ENCODE results near the gene CPNE7.
"Not testable (repeated sequence)": the region's sequence is repeated elsewhere in the genome, so short reads cannot be mapped to it uniquely, and the experiment has no call there.

Gene CPNE7

DNA sequence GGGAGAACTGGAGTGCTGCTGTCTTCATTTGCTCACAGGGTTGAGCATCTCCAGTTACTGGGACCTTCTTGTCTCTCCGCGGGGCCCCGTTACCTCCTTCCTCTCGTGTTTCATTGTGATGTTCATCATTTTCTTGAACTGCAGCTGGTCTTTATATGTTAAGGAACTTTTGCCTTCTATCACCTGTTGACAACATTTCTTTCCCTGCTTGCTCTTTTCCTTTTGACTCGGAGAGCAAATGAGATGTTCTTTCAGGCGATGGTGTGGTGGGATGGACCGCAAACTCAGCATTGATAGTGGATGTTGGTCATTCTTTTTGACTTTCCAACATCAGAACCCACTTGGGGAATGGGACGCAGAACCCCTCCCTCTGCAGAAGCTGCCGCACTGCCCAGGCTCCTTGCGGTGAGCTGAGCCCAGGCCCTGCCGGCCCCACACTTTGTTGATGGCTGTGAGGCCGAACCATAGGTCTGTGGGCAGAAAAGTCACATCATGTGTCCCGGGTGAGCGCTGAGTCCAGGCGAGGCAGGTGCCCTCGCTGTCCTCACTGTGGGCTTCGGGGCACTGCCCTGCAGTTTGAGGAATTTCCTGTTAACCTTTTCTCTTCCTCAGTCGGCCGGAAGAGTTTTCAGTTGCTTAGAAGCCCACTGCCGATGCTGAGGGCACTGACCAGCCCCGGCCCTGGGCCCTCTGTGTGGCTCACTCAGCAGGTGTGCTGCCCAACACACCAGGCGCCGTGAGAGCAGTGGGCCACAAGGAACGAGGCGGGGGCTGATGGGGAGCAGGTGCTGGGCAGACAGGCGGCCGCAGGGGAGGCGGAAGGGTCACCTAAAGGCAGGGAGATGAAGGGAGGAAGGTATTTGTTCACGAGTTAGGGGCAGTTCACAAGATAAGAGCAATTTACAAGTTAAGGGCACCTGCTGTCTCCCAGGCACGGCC is 7.6 kb upstream of the CPNE7 start:
- DNase-seq (ENCODE audit: low spot score) = no peak

GRCh38 chr16:89569506-89570341 is 5.8 kb upstream of the CPNE7 start:
- DNase-seq (ENCODE audit: low spot score) = no peak

DNA sequence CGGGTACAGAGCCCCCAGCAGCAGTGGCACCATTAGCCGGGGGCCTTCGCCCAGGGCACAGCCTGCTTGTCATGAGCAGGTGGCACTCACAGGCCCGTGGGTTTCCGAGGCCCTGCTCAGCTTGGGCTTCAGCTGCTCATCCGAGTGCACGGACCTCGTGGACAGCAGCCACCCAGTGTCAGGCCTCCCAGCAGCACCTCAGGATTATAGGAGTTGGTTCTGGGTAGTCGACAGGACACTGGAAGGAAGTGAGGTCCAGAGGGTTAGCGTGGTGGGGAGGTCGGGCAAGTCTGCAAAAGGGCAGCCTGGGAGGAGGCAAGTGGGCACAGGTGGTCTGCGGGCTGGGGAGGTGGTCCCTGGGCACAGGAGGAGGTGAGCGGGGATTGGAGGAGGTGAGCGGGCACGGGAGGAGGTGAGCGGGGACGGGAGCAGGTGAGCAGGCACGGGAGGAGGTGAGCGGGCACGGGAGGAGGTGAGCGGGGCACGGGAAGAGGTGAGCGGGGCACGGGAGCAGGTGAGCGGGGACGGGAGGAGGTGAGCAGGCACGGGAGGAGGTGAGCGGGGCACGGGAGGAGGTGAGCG is 5.1 kb upstream of the CPNE7 start:
- DNase-seq (ENCODE audit: low spot score) = no peak

- not testable (repeated sequence) for DNase-seq (ENCODE audit: low spot score)
Observed at GRCh38 chr16:89570983-89571598, 4.5 kb upstream of the CPNE7 start.

- DNase-seq (ENCODE audit: low spot score) = no peak
Observed at GRCh38 chr16:89571636-89572035, 3.9 kb upstream of the CPNE7 start.

DNA sequence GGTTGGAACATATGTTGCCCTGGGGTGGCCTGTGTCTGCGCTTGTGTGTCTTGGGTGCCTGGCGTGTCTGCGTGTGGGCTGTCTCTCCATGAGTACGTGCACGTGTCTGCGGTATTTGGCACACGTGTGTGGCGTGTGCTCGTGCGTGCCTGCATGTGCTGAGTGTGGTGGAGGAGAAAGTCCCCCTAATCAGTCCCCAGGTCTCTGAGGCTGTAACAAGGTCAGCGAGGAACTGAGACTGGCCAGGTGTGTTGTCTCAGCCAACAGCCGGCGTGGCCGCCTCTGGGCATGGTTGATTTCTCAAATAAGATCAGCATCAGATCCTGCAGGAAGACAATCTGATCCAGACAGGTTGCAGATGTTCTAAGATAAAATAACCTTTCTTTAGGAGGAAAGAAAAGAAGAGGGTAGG is 3.5 kb upstream of the CPNE7 start:
- no peak for DNase-seq (ENCODE audit: low spot score)

DNA sequence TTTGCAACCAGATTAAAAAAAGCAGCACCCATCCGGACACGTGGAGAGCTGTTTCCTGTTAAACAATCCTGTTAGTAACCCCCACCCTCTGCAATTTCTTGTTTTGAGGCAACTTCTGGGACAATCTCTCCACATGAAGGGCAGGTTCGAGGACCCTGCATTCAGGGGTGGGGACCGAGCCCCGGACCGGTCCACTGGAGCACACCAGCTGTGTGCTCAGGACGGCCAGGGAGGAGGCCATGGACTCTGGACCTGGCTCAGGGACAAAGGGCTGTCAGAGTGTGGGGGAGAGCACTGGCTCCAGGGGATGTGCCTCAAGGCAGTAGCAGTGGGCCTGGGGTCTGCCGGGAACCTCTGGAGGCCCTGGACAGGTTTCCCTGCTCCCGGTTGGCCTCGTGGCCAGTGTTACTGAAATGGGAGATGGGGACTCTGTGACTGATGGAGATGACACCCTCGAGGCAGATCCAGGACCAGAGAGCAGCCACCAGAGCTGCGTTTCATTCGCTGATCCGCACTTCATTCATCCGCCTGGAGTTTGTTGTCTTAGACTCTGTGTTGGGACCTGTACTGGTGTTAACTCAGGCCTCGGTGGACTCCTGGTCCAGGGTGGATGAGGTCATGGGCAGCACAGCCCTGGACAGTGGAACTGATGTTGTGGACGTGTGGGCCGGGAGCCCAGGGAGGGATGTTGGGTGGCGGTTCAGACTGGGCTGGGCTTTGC is 2.9 kb upstream of the CPNE7 start:
- DNase-seq (ENCODE audit: low spot score) = no peak

- no peak for DNase-seq (ENCODE audit: low spot score)
Observed at GRCh38 chr16:89573826-89574680, 1.5 kb upstream of the CPNE7 start.

DNA sequence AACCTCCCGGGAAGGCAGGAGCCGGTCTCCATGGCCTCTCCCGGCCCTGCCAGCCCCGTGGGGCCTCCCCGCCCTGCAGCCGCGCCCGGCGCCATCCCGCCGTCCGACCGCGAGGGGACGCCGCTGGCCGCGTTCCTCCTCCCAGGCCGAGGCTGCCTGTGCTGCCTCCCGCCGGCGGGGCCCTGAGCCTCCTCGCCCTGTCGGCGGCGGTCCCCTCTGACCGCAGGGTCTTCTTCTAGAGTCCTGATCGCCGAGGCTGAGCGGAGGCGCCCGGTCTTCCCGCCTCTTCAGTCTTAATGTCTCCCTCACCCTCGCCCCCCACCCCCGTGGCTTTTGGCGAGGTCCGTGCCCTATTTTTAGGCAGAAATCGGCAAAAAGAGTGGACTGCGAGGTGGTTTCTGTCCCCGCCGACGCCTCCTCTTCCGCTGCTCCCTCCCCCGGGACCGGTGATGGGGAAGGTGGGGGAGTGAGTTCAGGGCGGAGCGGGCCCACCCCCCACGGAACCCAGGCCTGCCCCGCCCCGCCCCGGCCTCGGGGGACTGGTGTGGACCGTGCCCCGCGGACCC is 794 bp upstream of the CPNE7 start:
- DNase-seq (ENCODE audit: low spot score) = peak; percentile 80

DNA sequence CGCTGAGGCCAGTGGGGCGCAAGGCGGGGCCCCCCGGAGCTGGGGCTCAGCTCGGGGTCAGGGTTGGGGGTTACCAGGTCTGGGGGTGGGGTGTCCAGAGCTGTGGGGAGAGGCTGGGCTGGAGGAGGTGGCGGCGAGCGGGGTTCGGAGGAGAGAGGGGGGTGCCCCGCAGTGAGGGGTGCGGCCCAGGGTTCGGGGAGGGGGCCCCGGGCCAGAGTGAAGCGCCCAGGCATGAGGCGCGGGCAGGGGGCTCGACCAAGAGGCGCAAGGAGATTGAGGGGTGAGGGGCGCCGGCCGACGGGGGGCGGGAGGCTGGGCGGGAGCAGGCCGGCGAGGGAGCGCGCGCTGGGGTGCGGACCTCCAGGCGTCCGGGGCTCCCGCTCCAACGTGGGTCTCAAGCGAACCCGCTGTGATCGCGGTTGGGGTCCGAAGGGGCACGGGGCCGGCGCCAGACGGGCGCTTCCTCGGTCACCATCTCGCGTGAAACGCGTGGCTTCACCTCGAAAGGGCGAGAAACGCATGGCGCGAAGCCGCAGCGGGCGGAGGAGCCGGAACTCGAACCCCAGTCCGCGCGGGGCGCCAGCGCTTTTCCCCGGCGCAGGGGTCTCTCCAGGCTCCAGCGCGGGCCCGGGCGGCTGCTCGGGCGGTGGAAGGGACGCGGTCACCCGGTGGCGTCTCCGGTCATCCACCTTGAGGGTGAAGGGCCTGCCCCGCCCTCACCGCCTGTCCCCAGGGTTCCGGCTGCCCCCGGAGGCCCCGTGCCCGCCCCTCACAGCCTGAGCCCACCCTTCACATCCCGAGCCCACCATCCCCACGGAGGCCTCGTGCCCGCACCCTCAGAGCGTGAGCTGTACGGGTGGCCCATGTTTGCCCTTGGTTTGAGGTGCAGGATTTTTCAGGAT is 846 bp downstream of the CPNE7 start:
- DNase-seq (ENCODE audit: low spot score) = no peak

DNA sequence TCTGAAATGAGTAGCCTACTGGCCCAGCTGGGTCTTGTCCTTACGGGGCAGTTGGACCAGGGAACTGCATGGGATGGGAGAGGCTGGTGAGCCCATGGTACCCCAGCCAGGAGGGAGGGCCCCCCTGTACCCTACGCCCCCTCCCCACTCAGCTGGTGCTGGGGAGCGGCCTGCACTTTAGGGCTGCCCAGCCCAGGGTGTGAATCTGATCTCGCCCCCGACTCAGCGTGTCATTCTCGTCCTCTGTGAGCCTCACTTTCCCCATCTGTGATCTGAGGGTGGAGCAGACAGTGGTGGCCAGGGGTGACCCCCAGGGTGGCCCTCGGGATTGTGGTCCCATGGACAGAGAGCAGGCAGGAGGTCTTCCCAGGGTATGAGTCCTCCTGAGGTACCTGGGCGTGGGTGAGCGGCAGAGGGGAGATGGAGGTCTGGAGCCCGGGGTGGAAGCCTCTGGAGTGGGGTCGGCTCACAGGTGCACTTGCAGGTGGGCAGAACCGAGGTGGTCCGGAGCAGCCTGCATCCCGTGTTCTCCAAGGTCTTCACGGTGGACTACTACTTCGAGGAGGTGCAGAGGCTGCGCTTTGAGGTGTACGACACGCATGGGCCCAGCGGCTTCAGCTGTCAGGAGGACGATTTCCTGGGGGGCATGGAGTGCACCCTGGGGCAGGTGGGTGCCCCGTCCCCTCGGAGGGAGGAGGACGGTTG is 1.6 kb downstream of the CPNE7 start:
- no peak for DNase-seq (ENCODE audit: low spot score)

DNA sequence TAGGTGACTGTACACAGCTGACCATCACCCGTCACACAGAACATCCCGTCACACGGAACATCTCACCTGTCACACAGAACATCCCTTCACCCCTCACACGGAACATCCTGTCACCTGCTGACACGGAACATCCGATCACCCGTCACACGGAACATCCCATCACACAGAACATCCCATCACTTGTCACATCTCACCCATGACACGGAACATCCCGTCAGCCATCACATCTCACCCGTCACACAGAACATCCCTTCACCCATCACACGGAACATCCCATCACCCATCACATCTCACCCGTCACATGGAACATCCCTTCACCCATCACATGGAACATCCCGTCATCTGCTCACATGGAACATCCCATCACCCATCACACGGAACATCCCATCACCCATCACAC is 3.8 kb downstream of the CPNE7 start:
- no peak for DNase-seq (ENCODE audit: low spot score)

DNA sequence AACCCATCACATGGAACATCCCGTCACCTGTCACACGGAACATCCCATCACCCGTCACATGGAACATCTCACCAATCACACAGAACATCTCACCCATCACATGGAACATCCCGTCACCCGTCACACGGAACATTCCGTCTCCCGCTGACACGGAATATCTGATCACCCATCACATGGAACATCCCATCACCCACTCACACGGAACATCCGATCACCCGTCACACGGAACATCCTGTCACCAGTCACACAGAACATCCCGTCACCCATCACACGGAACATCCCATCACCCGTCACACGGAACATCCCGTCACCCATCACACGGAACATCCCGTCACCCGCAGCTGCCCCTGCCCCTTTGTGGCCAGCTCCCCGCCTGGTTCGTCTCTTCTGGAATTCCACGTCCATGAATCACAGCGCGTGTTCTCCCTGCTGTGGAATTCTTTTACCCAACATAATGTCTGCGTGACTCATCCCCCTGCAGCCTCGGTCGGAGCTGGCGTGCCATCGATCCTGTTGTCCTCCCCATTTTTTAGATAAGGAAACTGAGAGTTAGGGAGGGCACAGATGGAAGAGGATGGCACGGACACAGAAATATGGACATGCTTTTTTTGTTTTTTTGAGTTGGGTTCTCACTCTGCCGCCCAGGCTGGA is 5.6 kb downstream of the CPNE7 start:
- DNase-seq (ENCODE audit: low spot score) = peak; percentile 88

DNA sequence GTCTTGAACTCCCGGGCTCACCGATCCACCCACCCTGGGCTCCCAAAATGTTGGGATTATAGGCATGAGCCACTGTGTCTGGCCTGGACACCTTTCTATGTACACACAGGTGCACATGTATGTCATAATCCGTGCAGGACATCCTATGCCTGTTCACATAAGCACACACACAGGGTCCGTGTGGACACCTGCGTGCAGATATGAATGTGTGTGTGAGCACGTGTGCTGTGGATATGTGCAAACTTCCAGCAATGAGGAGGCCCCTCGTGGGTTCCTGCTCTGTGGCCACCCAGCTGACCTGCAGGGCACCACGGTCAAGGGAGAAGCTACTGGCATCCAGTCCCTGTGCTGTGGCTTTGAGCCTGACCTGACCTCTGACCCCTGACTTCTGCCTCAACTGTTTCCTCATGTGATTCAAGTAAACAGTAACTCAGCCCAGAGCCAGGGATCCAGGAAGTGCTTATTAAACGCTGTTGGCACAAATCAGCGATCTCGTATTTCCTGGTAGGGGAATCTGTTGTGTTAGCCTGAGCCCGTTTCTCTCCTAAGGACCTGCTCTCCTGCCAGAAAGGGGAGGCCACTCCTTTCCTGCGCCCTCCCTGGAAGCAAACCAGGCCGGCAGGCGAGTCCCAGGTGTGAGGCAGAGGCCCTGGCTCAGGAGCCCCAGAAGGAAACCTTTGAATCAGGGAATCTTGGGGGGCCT is 6.5 kb downstream of the CPNE7 start:
- peak; percentile 65 for DNase-seq (ENCODE audit: low spot score)

DNA sequence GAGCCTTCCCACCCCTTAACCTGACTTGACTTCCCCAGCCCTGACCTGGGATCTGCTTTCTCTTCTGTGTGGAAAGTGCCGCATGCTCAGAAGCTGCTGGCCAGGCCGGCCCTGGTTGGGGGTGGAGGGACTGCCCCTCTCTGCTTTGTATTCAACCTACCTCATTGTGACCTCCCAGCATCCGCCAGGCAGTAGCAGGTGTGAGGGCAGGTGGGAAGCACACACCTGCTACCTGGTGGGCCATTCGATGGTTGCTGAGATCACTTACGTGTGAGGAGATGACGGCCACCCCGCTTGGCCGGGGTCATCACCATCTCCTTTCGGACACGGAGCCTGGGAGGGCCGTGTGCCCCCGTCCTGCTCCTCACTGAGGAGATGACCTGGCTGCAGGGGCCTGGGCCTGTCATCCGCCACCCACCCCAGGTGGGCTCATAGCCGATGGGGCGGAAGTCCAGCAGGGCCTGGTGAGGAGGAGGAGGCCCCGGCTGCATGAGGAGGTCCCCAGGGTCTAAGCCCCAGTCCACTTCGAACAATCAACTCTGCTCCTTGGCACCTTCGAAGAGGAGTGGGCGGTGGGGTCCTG is 7.1 kb downstream of the CPNE7 start:
- no peak for DNase-seq (ENCODE audit: low spot score)

GRCh38 chr16:89583197-89583894 is 7.8 kb downstream of the CPNE7 start:
- DNase-seq (ENCODE audit: low spot score) = no peak
